ENCODE measurements around the gene ATG7.
"Not testable (repeated sequence)": the region's sequence is repeated elsewhere in the genome, so short reads cannot be mapped to it uniquely, and the experiment has no call there.

ATG7 gene

DNA sequence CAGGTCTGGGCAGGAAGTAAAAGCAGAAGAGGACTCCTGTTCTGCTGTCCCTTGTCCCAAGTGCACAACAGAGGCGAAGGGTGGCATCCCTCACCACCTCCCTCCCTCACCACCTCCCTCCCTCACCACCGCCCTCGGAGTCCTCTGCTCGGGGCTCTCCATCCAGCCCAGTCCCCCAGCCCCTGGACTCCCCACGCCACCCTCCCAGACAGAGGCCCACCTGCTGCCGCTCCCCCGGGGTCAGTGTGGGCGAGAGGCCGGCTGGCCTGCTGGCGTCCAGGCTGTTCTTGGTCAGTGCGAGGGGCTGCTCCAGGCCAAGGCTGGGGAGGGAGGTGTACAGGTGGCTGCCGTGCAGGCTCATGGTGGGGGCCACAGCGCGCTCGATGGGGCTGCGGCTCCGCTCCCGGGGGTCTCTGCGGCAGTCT lies 292.4 kb downstream of the ATG7 start:
- DNase-seq (ENCODE audit: low read depth, low spot score), result no peak

DNA sequence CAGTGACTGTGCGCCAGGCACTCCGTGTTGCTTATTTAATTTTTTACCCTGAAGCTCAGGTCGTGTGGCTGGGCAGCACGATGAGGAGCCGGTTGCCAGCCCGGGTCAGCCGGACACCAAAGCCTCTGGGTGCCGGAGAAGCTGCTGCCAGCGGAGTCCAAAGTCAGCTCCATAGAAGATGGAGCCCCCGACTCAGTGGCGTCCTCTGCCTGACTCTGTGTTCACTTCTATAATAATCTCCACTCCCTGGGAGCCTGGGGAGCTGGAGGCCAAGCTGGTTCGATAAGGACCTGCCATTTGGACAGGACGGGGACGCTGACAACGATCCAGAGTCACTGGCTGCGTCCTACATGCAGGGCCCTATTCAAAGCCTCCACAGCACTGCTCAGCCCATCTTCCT lies 292.9 kb downstream of the ATG7 start:
- no peak for DNase-seq (ENCODE audit: low read depth, low spot score)
- H3K4me3 ChIP-seq (ENCODE audit: low read length), result no peak overlapping the region

More for the DNA sequence above, 292.4 kb downstream of the ATG7 start:
- no peak overlapping the region for H3K4me3 ChIP-seq (ENCODE audit: low read length)

DNA sequence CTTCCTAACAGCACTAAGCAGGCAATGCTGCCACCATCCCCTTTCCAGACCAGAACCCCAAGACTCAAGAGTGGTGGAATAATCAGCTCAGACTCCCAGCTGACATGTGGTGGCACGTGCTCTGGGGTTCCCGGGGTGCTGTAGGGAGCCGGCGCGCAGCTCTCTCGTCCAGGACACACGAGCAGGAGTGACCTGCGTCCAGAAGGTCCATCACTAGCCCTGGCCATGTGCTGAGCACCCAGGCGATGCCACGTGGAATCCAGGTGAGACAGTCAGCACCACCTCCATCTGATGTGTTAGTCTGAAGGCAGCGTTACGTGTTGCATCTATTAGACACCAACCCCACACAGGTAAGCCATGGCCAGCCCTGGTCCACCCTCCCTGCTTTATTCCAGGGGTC lies 293.3 kb downstream of the ATG7 start:
- no peak overlapping the region for H3K4me3 ChIP-seq (ENCODE audit: low read length)
- DNase-seq (ENCODE audit: low read depth, low spot score), result no peak

DNA sequence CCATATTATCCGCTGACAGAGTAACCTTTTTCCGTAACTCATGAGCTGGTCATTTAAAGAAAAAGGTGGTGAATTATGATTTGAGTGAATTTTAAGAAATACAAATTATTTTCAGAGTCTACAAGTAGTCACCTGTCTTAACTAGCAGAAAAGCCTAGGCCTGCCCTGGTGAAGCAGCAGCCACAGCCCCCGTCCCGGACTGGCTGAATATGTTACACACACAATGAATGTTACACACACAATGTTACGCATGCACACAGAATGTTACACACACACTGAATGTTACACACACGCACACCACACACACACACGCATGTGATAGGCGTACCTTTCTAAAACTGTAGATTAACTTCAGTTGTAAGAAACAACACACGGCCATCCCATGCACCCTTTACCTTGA lies 293.7 kb downstream of the ATG7 start:
- no peak overlapping the region for H3K4me3 ChIP-seq (ENCODE audit: low read length)
- DNase-seq (ENCODE audit: low read depth, low spot score), result no peak

DNA sequence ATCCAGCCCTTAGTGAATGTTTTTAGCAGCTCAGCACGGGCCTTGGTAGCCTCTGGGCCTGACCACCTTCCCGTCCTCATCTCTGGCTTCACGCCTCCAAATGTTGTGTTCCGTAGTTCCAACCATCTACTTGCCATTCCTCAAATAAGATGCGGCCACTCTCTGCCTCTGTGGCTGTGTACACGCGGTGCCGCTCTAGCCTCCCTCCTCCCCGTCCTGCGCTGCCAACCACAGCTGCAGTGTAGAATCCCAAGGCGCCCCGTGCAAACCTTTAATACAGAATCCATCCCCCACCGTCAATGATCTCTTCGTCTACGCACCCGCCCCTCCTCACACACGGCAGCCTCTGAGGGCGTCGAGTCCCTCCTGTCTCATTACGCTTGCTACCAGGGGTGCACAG lies 294.3 kb downstream of the ATG7 start:
- no peak overlapping the region for H3K4me3 ChIP-seq (ENCODE audit: low read length)
- DNase-seq (ENCODE audit: low read depth, low spot score), result no peak

DNA sequence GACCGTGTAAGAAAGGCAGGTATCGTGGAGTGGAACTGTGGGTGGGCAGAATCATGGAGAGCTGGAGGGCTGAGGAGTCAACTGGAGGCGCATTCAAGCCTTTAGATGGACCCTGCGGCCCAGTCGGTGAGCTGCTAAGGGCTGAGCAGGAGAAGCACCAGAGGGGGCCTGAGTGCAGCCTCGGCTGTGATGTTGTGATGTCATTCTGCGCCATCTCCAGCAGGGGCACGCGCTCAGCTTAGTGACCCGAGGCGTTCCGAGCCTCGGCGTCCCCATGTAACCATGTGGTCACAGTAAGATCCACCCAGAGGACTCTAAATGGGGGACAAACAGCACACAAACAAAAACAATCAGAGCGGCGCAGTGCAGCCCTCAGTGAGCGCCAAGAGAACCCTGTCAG lies 294.7 kb downstream of the ATG7 start:
- DNase-seq (ENCODE audit: low read depth, low spot score), result no peak
- no peak overlapping the region for H3K4me3 ChIP-seq (ENCODE audit: low read length)

DNA sequence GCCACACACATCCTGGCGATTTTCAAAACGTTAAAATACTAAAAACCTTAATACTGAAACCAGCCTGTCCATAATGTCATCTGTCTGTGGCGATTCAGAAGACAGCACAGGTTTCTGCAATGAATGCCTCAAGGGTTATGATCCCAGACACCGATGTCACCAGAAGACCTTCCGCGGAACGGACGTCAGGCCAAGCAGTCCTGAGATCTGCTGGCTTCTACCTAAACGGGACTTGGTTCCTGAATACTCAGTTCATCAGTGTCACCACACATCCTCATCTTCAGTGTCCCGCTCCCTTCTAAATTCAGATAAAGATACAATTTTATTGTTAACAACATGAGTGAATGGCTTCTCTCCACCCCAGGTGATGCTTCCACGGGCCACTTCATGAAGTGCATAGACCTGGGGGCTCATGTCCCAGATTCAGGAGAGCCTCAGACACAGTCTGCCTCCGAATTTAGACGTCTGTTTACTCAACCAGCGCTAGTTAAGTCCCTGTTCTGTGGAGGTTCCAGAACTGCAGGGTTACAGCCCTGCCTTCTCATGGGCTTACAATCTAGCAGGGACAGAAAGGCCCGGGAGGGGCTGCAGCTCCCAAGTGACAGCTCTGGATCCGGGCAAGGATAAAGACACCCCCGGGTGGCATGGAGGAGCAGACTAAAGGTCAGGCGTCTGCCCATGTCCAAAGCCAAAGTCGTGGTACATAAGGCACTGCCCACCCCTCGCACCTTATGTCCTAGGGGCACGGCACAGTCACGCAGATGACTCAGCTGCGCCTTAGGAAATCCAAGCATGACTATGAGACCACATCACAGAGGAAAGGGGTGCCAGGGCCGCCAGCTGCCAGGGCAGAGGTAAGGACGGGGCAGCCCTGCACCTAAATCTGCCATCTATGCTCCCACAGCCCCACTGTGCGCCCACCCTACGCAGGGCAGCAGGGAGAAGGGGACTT lies 295.6 kb downstream of the ATG7 start:
- H3K4me3 ChIP-seq (ENCODE audit: low read length), result no peak overlapping the region
- DNase-seq (ENCODE audit: low read depth, low spot score), result no peak

DNA sequence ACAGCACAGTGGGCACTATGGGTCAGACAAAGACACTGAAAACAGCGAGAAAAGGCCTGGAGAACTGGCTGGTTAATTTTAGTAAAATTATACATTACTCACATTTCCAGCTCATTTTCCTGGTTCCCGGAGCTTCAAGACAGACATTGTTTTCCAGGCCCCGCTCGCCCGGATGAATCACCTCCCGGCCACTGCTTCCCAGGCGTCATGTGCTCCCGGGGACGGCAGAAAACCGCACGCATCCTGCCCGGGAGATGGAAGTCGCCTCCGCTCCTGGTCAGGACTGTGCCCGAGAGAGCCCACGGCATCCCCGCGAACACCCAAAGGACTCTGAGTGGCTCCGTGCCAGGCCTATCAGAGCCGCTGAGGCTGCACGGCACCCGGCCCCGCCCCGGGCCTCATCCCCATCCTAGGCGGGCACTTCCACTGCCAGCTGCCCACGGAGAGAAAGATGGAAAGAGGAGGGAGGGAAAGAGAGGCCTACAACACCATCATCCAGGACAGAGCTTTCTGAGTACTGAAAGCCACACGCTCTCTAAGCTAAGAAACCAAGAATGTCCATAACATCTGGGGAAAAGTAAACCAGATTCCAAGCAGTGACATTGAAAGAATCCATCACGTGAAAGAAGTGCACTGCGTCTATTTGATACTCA lies 296.4 kb downstream of the ATG7 start:
- DNase-seq (ENCODE audit: low read depth, low spot score), result no peak
- H3K4me3 ChIP-seq (ENCODE audit: low read length), result no peak overlapping the region

DNA sequence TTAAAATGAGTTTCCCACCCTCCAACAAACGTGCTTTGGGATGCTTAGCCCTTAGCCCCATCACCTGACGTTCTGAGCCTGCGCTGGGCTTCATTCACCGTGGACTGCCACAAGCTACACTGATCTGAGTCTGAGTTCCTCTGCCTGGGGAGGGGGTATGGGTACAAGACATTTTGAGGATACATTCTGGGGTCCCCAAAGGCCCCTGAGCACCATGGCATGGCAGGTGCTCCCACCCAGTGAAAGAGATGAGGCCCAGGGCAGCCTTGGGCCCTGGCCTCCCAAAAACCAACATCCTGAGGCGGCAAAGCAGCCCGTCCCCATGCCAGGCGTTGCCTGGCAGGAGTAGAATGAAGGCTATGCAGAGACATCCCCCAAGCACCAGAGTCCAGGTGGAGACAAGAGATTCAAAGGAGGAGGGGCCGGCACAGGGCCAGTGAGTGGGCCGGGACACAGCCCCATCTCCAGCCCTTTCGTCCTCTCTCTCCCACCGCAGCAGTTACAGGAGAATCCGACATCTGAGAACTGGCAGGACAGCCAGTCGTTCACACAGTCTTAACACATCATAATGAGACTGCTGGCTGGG lies 297.1 kb downstream of the ATG7 start:
- DNase-seq (ENCODE audit: low read depth, low spot score), result no peak
- H3K4me3 ChIP-seq (ENCODE audit: low read length), result no peak overlapping the region

DNA sequence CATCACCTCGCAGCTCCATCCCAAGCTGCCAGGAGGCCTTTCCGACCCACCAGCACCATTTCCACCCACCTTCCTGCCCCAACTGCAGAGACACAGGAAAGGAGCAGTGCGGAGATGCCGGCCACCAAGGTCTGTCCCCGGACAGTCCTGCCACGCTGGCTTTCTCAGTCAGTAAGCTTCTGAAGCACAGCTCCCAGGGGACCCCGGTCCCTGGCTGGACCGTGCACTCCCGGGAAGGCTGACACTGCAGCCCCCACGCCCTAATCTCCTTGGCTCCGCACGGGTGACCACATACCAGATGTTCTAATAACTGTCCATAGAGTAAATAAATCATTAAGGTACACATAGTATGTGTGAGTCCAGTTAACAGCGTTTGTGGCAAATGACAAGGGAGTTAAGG lies 298.1 kb downstream of the ATG7 start:
- H3K4me3 ChIP-seq (ENCODE audit: low read length), result no peak overlapping the region
- no peak for DNase-seq (ENCODE audit: low read depth, low spot score)

DNA sequence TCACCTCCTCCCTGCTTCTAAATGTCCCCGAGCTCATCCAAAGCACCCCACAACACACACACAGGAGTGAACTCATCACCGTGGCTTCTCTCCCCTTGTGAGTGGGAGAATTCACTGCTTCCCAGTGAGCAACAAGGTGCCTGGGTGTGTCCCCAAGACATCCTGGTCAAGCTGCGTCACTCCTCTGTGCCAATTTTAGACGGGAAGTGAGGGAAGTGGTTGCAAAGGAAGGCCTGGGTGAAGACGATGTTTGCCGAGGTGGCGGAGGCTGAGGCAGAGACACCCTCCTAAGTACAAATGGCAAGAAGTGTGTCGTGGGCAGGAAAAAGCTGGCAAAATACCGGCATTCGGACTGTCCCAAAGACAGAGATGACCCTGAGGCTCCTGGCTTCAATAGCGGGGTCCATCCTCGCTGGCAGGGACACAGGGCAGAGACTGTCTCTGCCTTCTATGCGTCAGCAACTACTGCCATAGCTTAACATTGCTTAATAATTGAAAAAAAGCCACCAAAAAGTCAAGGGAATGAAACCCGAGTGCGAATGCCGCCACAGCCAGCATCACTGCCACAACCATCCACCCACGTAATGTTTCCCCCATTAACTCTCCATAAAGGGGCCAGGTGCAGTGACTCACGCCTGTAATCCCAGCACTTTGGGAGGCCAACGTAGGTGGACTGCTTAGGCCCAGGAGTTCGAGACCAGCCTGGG lies 298.7 kb downstream of the ATG7 start:
- H3K4me3 ChIP-seq (ENCODE audit: low read length), result no peak overlapping the region
- DNase-seq (ENCODE audit: low read depth, low spot score), result no peak

DNA sequence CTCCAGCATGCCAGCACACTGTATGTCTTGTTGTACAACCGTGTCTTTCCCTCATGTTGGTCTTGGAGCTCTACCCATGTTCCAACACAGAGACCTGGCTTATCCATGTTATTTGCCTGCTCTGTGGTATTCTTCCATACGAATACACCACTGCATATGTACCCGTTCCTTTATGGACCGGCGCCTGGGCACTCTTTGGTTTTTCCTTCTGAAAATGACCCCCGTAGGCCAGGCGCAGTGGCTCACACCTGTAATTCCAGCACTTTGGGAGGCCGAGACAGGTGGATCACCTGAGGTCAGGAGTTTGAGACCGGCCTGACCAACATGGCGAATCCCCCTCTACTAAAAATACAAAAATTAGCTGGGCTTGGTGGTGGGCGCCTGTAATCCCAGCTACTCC lies 300.5 kb downstream of the ATG7 start:
- H3K4me3 ChIP-seq (ENCODE audit: low read length); DNase-seq (ENCODE audit: low read depth, low spot score): not testable (repeated sequence)

DNA sequence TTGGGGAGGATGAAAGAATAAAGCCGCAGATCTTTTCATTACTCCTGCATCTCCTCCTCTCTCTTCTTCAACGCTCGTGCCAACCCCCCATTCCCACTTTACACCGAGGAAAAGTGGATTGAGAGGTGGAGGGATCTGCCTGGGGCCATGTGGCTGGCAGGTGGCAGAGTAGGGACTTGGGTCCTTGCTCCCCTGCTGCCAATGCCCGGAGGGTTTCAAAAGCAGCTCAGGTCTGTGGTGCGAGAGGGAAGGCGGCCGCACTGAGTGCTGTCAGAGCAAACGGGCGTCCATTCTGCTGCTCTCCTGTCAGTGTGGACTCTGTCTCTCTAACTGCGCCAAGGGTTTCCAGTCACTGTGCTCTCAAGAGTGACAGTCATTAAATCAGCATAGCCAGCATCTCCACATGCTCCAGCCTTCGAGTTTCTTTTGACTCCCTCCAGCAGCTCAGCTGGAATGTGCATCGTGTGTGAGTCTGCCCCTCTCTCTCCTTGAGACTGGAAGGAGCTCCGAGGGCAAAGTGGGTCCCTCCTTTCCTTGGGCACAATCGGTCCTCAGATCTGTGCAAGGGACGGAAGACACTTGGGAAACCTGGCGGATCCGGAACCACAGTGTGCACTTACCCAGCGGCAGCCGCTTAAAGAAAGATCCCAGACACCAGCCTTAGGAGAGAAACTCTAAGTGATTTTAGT lies 302.9 kb downstream of the ATG7 start:
- H3K4me3 ChIP-seq (ENCODE audit: low read length), result no peak overlapping the region
- DNase-seq (ENCODE audit: low read depth, low spot score), result no peak

DNA sequence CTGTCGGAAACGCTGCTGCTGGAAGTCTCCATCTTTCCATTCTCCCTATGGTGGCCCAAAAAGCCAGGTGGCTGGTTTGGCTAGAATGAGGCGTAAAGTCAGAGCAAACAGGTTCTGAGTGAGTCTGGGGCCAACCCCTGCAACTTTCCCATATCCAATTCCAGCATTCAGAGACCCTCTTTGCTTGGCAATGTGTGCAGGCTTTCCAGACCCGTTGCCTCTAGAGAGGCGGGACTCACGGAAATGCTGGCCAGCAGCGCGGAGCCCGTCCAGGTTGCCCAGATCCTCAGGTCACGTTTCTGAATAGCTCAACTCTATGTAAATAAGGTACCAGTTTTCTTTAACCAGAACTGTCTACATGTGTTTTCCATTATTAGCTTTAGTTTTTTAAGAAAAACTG lies 303.5 kb downstream of the ATG7 start:
- no peak for DNase-seq (ENCODE audit: low read depth, low spot score)
- no peak overlapping the region for H3K4me3 ChIP-seq (ENCODE audit: low read length)

DNA sequence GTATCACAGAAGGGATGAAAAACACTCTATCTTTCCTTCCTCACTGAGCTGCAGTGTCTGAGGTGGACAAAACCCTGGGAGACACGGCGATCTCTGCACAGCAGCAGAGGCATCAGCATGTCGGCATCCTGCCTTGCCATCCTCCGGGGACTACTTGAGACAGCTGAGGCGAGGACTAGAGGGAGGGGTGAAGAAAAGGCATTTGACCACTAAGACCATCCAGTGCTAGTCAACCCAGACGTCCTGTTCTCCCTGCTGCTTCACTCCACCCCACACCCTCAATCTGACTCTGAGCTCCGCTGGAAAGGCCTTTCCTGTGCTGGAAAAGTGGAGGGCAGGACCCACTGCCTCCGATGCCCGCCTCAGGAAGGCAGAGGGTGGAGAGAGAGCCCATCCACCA lies 304.3 kb downstream of the ATG7 start:
- no peak overlapping the region for H3K4me3 ChIP-seq (ENCODE audit: low read length)

DNA sequence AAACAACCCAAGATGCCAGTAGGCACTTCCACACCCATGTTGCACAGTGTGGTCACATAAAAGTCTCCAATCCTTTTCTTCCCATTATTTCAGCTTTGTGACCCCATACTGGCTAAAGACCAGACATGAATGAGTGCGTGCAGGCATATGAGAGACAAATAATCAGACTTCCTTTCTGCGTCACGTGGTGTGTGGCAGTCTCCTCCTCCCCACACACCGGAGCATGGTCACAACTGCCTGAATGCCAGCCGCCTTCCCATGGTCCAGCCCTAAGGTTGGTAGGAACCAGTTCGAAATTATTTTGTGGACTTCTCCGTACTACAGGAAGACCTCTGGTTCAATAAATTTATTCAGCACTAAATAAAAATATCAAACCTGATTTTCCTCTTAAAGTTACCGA lies 306.0 kb downstream of the ATG7 start:
- no peak for DNase-seq (ENCODE audit: low read depth, low spot score)
- no peak overlapping the region for H3K4me3 ChIP-seq (ENCODE audit: low read length)

More for the DNA sequence above, 304.3 kb downstream of the ATG7 start:
- DNase-seq (ENCODE audit: low read depth, low spot score), result no peak

DNA sequence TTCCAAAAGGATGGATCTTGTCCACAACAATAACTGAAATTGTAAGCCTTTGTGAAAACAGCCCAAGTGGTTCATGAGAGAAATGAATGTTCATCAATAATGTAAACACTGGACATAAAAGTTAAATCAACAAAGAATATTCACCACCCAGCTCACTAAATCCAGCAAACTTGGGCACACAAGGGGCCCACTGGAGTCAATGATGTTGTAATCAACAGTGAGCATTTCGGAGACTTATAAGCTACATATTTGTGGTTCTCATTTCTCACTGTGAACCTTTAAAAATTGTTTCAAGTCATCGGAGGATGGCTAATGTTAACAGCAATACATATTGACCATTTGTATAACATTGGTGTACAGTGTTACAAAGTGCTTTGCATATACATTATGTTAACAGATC lies 308.4 kb downstream of the ATG7 start:
- H3K4me3 ChIP-seq (ENCODE audit: low read length), result no peak overlapping the region
- DNase-seq (ENCODE audit: low read depth, low spot score), result no peak

DNA sequence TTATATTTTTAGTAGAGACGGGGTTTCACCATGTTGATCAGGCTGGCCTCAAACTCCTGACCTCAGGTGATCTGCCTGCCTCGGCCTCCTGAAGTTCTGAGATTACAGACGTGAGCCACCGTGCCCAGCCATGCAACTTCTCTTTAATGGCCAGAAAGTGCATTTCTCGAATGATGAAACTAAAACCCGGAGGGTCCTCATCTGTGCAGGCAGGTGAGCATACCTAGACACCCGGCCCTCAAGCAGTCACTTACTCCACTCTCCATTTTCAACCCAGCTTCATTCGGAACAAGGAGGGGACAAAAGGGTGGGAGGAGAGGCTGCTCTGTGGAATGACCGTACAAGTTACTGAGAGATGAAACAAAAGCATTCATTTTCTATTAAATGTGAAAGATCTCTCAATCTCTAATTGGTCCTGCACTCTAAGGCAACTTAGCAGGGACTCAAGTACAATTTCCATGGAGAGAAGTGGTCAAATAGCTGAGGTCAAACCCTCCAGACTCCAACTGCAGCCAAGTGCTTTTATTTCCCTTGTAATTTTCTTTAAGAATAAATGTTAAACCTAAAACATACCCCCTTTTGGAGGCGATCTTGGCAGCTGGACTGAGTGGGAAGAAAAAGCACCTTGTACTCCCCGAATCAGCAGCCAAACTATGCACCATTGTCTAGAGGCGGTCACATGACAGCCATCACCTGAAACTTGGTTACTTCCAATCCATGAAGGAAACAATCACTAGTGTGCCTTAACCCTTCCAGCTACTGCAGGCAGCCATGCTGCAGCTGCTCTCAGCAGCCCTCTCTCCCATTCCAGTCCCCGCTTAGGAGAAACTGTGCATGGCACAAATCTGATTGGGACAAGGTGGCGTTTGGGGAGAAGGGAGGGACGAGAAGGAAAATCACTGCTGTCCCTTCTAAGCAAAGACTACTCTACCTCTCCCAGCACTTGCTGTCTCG lies 309.3 kb downstream of the ATG7 start:
- DNase-seq (ENCODE audit: low read depth, low spot score), result no peak
- peak overlapping the region; percentile 22 for H3K4me3 ChIP-seq (ENCODE audit: low read length)
